GM10847 (cell line): ENCODE data around the gene RNF217.

ENCODE experiments used
- POLR2A ChIP-seq: IDR thresholded peaks from 2 replicates; pipeline ENCODE4 v1.6.1; 2011; ENCODE audit not compliant: insufficient read length; ENCODE audit errors: extremely low read depth

Gene RNF217

DNA sequence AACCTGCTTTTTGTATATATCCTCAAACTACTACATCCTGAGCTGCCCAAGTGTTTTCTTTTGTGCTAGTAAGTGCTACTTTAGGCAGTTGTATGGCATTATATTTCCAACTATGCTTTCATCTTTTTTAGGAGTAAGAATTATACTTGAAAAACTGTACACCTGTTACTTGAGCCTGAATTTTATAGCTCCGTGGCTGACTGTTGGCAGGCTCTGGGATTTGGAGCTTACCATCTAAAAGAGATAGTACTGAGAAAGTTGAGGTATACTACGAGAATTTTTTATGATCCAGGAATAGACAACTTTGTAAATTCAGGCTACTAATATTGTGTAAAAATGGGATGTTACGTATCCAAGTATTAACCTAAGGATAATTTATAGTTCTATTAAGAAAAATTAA lies 32.4 kb downstream of the RNF217 start:
- TF ChIP-seq POLR2A: no peak

DNA sequence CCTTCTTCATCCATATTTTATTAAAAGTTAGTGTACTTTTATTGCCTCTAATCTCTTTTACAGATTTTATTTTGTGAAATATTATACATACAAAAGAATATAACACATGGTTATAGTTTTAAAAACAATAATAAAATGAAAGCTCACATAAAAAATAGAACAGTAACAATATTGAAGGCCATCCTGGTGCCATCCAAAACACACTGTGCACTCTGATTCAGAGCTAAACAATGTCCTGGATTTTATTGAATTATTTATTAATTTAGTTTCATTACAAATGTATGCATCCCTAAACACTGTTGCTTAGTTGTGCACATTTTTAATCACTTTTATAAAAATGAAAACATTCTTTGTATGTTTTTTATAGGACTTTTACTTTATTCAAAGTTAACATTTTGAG lies 32.9 kb downstream of the RNF217 start:
- TF ChIP-seq POLR2A: no peak

DNA sequence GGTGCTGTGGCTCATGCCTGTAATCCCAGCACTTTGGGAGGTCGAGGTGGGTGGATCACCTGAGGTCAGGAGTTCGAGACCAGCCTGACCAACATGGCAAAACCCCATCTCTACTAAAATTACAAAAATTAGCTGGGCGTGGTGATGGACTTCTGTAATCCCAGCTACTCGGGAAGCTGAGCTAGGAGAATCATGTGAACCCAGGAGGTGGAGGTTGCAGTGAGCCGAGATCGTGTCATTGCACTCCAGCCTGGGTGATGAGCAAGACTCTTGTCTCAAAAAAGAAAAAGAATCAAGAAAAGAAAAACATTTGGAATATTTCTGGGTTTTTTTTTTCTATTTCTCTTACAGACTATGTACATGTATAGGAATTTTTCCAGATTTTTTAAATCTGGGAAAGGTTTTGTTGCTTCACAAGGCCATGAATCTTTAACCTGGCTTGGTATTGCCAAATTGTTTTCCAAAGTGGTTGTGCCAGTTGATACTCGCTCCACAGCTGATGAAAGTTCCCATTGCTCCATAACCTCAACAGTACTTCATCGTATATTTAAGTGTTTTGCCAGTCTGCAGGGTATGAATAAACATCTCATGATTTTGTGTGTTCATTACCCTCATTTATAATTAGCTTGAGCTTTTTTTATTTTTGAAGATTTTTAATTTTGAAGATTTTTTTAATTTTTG lies 33.5 kb downstream of the RNF217 start:
- TF ChIP-seq POLR2A: no peak

DNA sequence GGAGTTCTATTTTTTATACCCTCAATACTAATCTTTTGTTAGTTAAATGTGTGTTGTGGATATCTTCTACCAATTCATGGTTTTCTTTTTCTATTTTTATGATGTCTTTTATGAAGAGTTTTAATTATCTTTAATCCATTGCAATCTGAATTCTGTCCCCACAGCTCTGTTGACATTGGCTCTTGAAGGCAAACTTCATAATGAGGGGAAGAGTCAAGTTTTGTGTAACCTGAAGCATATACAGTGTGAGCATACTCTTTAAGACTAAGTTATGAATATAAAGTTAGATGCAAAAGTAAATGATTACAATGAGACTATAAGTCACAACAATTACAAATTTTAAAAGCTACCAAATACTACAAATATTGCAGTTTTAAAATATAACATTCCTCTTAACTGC lies 34.2 kb downstream of the RNF217 start:
- TF ChIP-seq POLR2A: no peak

DNA sequence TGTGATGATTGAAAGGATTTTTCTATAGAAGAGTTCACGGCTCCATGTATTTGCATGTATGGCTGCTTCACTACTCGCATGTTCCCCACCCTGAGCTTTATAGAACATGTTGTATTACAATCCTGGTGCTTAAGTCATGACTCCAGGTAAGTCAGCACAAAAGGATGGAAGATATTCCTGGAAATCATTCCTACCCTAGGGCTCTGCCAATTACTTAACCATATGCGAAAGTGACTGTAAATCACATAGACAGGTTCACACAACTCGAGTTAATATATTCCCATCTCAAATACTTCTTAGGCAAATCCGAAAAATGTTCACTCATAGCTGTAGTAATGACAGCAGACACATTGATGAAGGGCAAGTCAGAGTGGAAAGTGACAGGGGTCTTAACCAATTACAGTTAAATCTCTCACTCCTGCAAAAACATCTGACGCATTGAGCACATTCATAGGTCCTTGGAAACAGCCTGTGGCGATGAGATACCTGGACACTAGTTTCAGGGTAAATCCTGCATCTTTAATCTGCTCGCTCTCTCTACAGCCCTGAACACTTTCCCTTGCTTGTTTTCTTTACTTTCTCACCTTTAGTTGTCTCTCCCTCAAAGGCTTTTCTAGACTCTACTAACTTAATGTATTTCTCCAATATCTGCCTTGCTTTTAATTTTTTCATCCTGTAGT lies 35.1 kb downstream of the RNF217 start:
- no peak for TF ChIP-seq POLR2A

DNA sequence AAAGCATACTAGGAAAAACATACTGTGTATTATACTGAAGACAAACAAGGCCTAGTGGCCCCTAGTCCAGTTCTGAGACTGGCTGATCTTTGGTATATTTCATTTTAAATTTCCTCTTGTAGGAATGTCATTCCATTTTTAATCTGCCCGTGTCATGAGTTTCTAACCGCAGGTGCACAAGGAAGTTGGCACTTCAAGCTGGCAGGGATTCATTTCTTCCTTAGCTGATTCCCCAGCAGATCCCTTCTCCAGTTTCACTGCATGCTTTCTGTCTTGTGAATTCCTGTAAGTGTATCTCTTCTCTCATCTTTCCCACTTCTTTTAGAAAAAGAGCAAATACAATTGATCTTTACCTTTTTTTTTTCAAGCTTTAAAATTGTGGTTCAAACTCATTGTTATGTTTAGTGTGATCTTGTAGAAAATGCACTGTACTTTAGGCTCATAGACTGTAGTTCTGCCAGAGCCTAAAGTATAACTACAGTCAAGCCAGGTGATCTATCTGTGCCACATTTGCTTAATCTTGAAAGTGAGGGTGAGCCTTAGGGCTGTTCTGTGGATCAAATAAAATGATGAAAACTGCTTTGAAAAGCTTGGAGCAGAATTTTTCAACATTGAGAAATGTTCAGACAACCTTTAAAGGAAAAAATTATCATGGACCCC lies 37.0 kb downstream of the RNF217 start:
- TF ChIP-seq POLR2A: no peak

DNA sequence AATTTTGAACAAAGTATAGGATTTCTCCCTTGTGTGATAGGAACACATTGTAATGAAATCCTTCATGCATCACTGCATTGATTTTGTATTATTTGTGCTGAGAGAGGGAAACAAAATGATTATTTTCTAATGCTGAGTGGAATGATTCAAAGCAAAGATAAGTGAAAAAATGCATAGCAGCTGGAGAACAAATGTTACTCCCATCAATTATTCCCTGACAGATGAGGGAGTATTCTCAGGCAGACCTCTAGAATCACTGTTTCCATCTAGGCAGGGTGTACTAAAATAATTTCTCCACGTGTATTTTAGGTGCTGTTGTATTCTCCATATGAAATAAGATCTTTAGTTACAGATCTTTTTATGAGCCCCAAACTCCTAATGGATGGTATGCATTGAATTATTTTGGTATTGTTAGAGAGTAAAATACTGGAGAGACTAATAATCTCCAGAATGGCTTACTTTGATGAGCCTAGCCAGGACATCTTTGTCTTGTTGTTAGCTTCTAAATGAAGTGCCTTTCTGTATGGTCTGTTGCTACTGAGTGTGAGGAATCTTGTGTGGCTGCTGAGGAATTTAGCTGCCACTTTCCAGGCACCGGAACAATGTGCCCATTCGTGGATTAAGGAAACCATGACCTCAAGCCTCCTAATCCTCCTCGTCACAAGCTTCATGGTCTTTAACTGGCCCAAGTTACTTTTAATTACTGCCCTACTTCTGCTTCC lies 39.6 kb downstream of the RNF217 start:
- TF ChIP-seq POLR2A: no peak

DNA sequence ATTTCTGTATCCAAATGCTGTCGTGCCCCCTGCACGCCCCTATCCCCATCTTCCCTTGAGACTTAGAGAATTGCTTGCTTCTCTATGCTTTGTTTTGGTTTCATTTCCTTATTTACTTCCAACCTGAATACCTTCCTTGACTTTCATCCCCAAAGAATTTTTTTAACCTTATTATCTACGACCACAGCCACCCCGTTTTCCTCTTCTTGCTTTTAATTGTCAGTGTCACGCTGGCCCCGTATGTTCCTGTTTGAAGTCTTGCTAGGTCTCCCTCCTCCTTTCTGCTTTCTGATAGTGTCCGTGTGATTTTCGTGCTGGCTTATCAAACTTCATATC lies 40.1 kb downstream of the RNF217 start:
- no peak for TF ChIP-seq POLR2A

DNA sequence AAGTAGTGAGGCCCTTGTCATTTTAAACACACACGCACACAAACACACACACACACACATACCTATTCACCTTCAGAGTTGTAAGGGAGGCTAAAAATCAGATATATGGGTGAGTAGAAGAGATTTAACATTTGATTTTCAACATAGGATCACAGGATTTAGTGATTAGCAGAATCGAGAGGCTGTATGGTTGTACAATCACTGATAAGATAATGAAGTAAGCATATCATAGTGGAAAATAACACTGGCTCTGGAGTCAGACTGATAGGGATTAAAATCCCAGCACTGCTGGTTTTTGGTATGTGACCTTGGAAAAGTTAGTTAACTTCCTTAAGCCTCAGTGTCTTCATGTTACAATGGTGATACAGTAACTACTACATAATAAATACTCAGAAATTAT lies 40.8 kb downstream of the RNF217 start:
- no peak for TF ChIP-seq POLR2A

DNA sequence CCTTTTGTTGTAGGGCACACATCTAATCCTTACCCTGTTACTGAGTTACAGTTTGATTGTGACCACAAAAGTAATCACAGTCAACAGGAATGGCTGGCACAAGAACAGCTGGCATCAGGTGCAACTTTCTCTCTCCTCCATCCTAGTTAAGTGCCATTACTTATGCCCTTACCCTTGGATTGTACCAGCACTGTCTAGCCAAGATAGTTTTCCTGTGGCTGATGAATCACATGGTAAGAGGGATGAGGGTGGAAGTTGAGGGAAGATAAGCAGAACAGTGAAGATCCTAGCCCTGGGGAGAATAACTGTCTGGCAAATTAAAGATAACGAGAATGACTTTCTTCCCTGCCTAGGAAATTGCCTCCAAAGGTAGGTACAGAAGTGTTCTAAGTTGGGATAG lies 42.0 kb downstream of the RNF217 start:
- no peak for TF ChIP-seq POLR2A

DNA sequence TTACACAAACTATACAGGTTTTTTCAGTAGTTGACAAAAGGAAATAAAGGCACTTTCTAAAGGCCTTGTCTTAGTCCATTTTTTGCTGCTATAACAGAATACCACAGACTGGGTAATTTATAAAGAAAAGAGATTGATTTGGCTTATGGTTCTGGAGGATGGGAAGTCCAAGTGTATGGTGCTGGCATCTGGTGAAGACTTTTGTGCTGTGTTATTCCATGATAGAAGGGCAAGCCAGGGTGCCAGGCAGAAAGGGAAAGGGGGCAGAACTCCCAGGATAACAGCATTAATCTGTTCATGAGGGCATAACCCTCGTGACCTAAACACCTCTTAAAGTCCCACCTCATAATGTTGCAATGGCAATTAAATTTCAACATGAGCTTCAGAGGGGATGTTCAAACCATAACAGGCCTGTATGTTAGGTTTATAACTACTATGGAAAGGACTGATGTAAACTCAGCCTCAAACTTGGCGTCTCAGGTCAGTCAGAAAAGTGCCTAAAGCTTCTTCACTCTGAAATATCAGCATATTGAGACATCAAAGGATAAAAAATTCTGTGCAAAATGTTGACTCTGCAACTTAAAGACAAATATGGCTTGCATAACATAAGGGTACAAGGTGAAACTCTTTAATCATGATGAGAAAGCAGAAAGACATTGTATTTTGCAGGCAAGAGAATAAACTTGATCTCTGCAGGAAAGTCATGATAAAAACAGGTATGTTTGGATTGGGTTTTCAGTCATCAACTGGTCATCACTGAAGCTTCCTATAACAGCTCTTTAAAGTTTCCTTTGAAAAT lies 42.8 kb downstream of the RNF217 start:
- TF ChIP-seq POLR2A: no peak

DNA sequence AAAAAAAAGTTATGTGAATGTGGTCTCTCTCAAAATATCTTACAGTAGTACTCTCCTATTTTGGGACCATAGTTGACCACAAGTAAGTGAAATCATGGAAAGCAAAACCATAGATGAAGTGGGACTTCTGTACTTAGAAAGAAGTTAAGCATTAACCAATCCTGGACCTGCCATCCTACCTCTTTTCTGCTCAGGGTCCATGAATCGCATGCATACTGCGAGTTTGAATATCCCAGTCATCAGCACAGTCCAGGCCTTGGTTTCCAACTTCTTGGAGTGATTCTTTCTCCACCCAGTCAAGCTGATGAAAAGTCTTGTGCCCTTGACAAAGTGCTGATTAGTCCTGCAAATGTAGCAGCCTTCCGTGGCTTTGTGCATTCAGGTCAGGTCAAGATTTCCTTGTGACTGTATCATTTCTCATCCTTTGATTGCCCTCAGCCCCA lies 46.0 kb downstream of the RNF217 start:
- no peak for TF ChIP-seq POLR2A

DNA sequence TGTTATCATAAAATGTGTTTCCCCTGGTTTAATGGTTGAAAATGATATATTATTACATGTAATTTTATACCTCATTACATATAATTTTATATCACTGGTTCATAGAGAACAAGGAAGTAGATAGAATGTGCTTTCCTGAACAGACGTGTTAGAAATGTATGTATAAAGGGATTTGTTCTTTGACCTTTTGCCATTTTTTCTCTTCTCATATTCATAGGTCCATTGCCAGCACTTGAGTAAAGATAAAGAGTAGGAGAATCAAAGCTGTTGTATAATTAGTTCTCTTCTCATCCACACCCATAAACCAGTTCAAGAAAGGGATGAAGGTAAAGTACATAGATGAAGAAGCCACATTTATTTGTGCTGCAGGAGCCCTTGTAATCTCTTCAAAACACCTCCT lies 46.7 kb downstream of the RNF217 start:
- TF ChIP-seq POLR2A: no peak

DNA sequence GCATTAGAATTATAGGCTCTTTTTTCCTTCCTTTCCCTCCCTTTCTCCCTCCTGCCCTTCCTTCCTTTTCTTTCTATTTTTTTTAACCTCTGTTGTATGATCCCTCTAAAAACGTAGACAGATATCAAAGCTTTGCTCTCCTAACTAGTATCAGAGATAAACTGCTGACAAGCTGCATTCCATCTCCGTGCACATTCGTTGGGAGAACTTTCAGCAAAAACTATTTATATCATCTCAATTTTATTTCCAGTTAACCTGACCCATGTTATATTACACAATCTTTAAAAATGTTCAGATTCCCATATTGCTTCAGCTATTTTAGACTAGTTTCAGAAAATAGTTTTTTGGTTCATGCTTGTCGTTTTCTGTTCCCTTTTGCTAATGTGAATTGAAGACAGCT lies 47.3 kb downstream of the RNF217 start:
- no peak for TF ChIP-seq POLR2A
